HepG2 (cell line): ENCODE results near the gene BIRC5. TPM values are rescaled to one million over a fixed set of nuclear protein-coding genes. Genes with fewer than 3 reads are reported as not detected.

Experiments used
- DMAP1 ChIP-seq: IDR thresholded peaks from 2 replicates; pipeline ENCODE4 v1.6.1; 2016
- EZH2 ChIP-seq: conservative IDR thresholded peaks from 2 replicates; pipeline ENCODE4 v1.6.1; 2012; ENCODE audit warnings: mild to moderate bottlenecking, low read depth, low read length, moderate library complexity
- GPN1 ChIP-seq: sonication (generic); formaldehyde crosslinking; IDR thresholded peaks from 2 replicates; pipeline ENCODE4 v1.5.1; 2020; ENCODE audit warnings: missing genetic modification reagents, borderline replicate concordance
- HNF1B ChIP-seq: sonication (generic); formaldehyde crosslinking; IDR thresholded peaks from 2 replicates; pipeline ENCODE4 v1.5.1; 2020; ENCODE audit warnings: mild to moderate bottlenecking, moderate library complexity, missing genetic modification reagents
- MEF2D ChIP-seq: sonication (generic); formaldehyde crosslinking; IDR thresholded peaks from 2 replicates; pipeline ENCODE4 v1.5.1; 2020; ENCODE audit warnings: mild to moderate bottlenecking, missing genetic modification reagents
- MTA3 ChIP-seq: sonication (generic); formaldehyde crosslinking; IDR thresholded peaks from 2 replicates; pipeline ENCODE4 v1.4.0; 2020; ENCODE audit warnings: missing genetic modification reagents
- NCOA2 ChIP-seq: sonication (generic); formaldehyde crosslinking; IDR thresholded peaks from 2 replicates; pipeline ENCODE4 v1.8.0; 2022; ENCODE audit warnings: inconsistent platforms
- NONO ChIP-seq, 2 experiments: fragments of 450-650 bp in 1 of 2; sonication (generic) in 1 of 2; formaldehyde crosslinking in 1 of 2; IDR thresholded peaks in 1 of 2; conservative IDR thresholded peaks in 1 of 2; 2 replicates each; pipeline versions ENCODE4 v1.6.1 to v1.8.0; 2017 to 2022; ENCODE audit warnings: mild to moderate bottlenecking in 1 of 2, missing genetic modification reagents in 1 of 2, moderate library complexity in 1 of 2
- RFXANK ChIP-seq: IDR thresholded peaks from 2 replicates; pipeline ENCODE4 v1.6.1; 2016
- TRAFD1 ChIP-seq: sonication (generic); formaldehyde crosslinking; IDR thresholded peaks from 2 replicates; pipeline ENCODE4 v1.5.1; 2020; ENCODE audit warnings: missing genetic modification reagents, mild to moderate bottlenecking, borderline replicate concordance
- ZBTB1 ChIP-seq: sonication (generic); formaldehyde crosslinking; IDR thresholded peaks from 2 replicates; pipeline ENCODE4 v1.4.0; 2020; ENCODE audit warnings: missing genetic modification reagents, borderline replicate concordance
- ZFP91 ChIP-seq: sonication (generic); formaldehyde crosslinking; IDR thresholded peaks from 2 replicates; pipeline ENCODE4 v1.9.0; 2022; ENCODE audit warnings: missing genetic modification reagents, mild to moderate bottlenecking, borderline replicate concordance
- ZGPAT ChIP-seq: IDR thresholded peaks from 2 replicates; pipeline ENCODE4 v1.6.1; 2016; ENCODE audit warnings: mild to moderate bottlenecking
- ZMAT5 ChIP-seq: sonication (generic); formaldehyde crosslinking; IDR thresholded peaks from 2 replicates; pipeline ENCODE4 v1.5.0; 2020; ENCODE audit warnings: mild to moderate bottlenecking, low read depth, missing genetic modification reagents, borderline replicate concordance
- ZNF446 ChIP-seq: sonication (generic); formaldehyde crosslinking; IDR thresholded peaks from 2 replicates; pipeline ENCODE4 v1.5.0; 2020; ENCODE audit warnings: mild to moderate bottlenecking, missing genetic modification reagents
- polyA plus RNA-seq, 8 experiments: library from polyadenylated mRNA; depleted of rRNA in 3 of 8; stranded (reverse) in 7 of 8; unstranded in 1 of 8; fragments of >200 nt; fragmentation: Illumina TruSeq in 4 of 8; extraction: Trizol in 4 of 8; gene quantifications; 2 replicates each; pipeline versions ENCODE4 v1.2.1 to v1.2.3, GENCODE V29; 2011 to 2016; ENCODE audit warnings: low read depth in 4 of 8, missing spikeins in 1 of 8, mixed read lengths in 1 of 8; ENCODE audit not compliant: insufficient read depth in 1 of 8
- total RNA-seq, 5 experiments: library from RNA; depleted of rRNA; stranded (reverse); fragments of >200 nt; fragmentation: Illumina TruSeq; extraction: Trizol; gene quantifications; 2 replicates each; pipeline ENCODE4 v1.2.3, GENCODE V29; 2016; ENCODE audit warnings: low read depth in 1 of 5
- TF ChIP-seq, protein P1 (sequence below): sonication (generic); formaldehyde crosslinking; IDR thresholded peaks from 2 replicates; pipeline ENCODE4 v1.4.0; 2020; ENCODE audit warnings: low read depth, missing genetic modification reagents

The BIRC5 gene
- total and polyA plus RNA-seq, 2 of the 13 experiments (the other 11 are each of a cell fraction or from before 2014, with no cell fraction given): 30.3 to 135 TPM

GRCh38 chr17:78237401-78238012 lies 23.5 kb downstream of the BIRC5 start (continued):
- TF ChIP-seq HNF1B (CRISPR knock-in tag) (no peak), NCOA2 (no peak), TRAFD1 (CRISPR knock-in tag) (no peak), ZGPAT (CRISPR knock-in tag) (no peak), ZNF446 (CRISPR knock-in tag) (no peak), EZH2 (peak; percentile 65; the same call in 1 of the 2 replicates), GPN1 (CRISPR knock-in tag) (no peak), ZBTB1 (no peak), MEF2D (CRISPR knock-in tag) (0 out of 2 replicates have a peak, but pooled peaks have one; percentile 45), DMAP1 (CRISPR knock-in tag) (no peak), ZFP91 (peak; percentile 57; the same call in 1 of the 2 replicates), ZMAT5 (CRISPR knock-in tag) (no peak), RFXANK (CRISPR knock-in tag) (no peak), MTA3 (CRISPR knock-in tag) (no peak), NONO (IDR thresholded peaks at IDR 0.05) (no peak), NONO (CRISPR knock-in tag; conservative IDR thresholded peaks at IDR 0.05) (0 out of 2 replicates have a peak, but pooled peaks have one; percentile 7)
- TF ChIP-seq, protein P1, sequence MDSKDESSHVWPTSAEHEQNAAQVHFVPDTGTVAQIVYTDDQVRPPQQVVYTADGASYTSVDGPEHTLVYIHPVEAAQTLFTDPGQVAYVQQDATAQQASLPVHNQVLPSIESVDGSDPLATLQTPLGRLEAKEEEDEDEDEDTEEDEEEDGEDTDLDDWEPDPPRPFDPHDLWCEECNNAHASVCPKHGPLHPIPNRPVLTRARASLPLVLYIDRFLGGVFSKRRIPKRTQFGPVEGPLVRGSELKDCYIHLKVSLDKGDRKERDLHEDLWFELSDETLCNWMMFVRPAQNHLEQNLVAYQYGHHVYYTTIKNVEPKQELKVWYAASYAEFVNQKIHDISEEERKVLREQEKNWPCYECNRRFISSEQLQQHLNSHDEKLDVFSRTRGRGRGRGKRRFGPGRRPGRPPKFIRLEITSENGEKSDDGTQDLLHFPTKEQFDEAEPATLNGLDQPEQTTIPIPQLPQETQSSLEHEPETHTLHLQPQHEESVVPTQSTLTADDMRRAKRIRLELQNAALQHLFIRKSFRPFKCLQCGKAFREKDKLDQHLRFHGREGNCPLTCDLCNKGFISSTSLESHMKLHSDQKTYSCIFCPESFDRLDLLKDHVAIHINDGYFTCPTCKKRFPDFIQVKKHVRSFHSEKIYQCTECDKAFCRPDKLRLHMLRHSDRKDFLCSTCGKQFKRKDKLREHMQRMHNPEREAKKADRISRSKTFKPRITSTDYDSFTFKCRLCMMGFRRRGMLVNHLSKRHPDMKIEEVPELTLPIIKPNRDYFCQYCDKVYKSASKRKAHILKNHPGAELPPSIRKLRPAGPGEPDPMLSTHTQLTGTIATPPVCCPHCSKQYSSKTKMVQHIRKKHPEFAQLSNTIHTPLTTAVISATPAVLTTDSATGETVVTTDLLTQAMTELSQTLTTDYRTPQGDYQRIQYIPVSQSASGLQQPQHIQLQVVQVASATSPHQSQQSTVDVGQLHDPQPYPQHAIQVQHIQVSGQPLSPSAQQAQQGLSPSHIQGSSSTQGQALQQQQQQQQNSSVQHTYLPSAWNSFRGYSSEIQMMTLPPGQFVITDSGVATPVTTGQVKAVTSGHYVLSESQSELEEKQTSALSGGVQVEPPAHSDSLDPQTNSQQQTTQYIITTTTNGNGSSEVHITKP (CRISPR knock-in tag): no peak
